Endothelial cell (in vitro differentiated cells): ENCODE measurements around the gene VTN. TPM values are rescaled to one million over a fixed set of nuclear protein-coding genes. Genes with fewer than 3 reads are reported as not detected.

Experiments
- DNase-seq: peaks from one replicate; pipeline ENCODE4 v3.0.0; 2021; ENCODE audit warnings: low spot score
- H3K27ac Mint-ChIP-seq: one replicate; pipeline ENCODE4 v1.8.0; 2021; ENCODE audit warnings: mixed read lengths, inconsistent platforms; ENCODE audit not compliant: unreplicated experiment
- H3K27me3 Mint-ChIP-seq: one replicate; pipeline ENCODE4 v1.8.0; 2021; ENCODE audit warnings: mild to moderate bottlenecking, moderate library complexity, mixed read lengths, inconsistent platforms; ENCODE audit not compliant: unreplicated experiment
- H3K36me3 Mint-ChIP-seq: one replicate; pipeline ENCODE4 v1.8.0; 2021; ENCODE audit warnings: mild to moderate bottlenecking, low read depth, mixed read lengths, inconsistent platforms; ENCODE audit not compliant: unreplicated experiment
- H3K4me1 Mint-ChIP-seq: one replicate; pipeline ENCODE4 v1.8.0; 2021; ENCODE audit warnings: mild to moderate bottlenecking, mixed read lengths, inconsistent platforms; ENCODE audit not compliant: unreplicated experiment
- H3K4me3 Mint-ChIP-seq: one replicate; pipeline ENCODE4 v1.8.0; 2021; ENCODE audit warnings: mild to moderate bottlenecking, mixed read lengths, inconsistent platforms; ENCODE audit not compliant: unreplicated experiment
- H3K9me3 Mint-ChIP-seq: one replicate; pipeline ENCODE4 v1.8.0; 2021; ENCODE audit warnings: mixed read lengths, inconsistent platforms; ENCODE audit not compliant: unreplicated experiment
- microRNA-seq: library from miRNA; unstranded; fragments of <30 nt; microRNA quantifications from one replicate; pipeline ENCODE4, GENCODE V29; 2020; ENCODE audit not compliant: unreplicated experiment
- total RNA-seq: library from RNA; stranded (reverse); fragmentation: NEBNext Ultra II Directional; extraction: Animal tissue kit (Norgen Biotek cat#: 25700); gene quantifications from one replicate; pipeline ENCODE4 v1.2.1, GENCODE V29; 2021; ENCODE audit not compliant: unreplicated experiment
- TF ChIP-seq, protein P1 (sequence below): fragments of 200-600 bp; sonication (generic); IDR thresholded peaks from one replicate; pipeline ENCODE4 v1.5.0; 2021; ENCODE audit warnings: antibody characterized with exemption; ENCODE audit not compliant: unreplicated experiment

Gene VTN
- total RNA-seq, 1 donor from 2014 or later = not detected

DNA sequence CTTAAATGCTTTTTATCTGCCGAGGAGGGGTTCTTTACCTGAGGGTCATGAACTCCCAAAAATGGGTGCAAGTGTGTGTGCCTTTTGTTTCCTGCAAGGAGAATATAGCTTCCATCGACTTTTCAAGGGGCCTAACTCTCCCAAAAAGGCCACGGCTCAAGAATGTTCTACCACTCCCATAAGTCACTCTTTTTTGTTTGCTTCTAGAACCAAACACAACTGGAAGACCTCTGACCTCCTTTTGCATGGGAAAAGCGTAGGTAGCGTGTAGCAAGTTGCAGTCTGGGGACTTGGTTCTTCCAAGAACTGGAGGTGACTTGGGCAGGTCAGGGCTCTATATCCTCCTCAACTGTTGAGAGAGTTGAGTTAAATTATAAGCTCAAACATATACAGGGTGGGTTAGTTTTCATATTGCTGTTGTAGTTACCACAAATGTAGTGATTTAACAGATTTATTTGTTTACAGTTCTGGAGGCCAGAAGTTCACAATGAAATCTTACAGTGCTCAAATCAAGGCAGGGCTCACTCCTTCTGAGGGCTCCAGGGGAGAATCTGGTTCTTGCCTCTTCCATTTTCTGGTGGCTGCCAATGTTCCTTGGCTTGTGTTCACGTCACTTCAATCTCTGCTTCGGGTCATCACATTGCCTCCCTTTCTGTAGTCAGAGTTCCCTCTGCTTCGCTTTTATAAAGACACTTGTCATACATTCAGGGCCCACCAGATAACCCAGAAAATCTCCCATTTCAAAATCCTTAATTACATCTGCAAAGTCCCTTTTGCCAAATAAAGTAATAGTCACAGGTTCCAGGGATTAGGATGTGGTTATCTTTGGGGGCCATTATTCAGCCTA is 49.7 kb downstream of the VTN start:
- H3K9me3 Mint-ChIP-seq = peaks cover 6% of the 10 kb centered on the region
- H3K4me1 Mint-ChIP-seq = peaks cover 39% of the 10 kb centered on the region
- DNase-seq = no peak
- peak overlapping the region; percentile 2 for H3K27ac Mint-ChIP-seq
- TF ChIP-seq, protein P1, sequence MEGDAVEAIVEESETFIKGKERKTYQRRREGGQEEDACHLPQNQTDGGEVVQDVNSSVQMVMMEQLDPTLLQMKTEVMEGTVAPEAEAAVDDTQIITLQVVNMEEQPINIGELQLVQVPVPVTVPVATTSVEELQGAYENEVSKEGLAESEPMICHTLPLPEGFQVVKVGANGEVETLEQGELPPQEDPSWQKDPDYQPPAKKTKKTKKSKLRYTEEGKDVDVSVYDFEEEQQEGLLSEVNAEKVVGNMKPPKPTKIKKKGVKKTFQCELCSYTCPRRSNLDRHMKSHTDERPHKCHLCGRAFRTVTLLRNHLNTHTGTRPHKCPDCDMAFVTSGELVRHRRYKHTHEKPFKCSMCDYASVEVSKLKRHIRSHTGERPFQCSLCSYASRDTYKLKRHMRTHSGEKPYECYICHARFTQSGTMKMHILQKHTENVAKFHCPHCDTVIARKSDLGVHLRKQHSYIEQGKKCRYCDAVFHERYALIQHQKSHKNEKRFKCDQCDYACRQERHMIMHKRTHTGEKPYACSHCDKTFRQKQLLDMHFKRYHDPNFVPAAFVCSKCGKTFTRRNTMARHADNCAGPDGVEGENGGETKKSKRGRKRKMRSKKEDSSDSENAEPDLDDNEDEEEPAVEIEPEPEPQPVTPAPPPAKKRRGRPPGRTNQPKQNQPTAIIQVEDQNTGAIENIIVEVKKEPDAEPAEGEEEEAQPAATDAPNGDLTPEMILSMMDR = no peak
- H3K27me3 Mint-ChIP-seq = peaks cover 11% of the 10 kb centered on the region
- H3K36me3 Mint-ChIP-seq = no peaks in the 10 kb centered on the region
- peak overlapping the region; percentile 96 for H3K4me3 Mint-ChIP-seq

DNA sequence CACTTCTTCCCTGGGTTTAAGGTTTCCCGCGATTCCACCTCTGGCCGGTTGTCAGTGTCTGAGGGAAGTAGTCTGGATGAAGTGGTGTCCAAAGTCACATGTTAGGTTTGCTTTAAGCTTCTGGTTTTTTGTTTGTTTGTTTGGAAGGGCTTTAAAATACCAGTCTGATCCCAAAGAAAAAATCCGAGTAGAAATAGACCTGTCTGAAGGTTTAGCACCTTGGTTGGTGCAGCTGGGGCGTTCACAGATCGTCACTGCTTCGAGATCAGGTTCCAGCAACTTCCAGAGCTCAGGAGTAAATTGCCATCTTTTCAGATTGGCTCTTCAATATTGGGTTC is 50.5 kb downstream of the VTN start:
- peaks cover 6% of the 10 kb centered on the region for H3K9me3 Mint-ChIP-seq
- DNase-seq = no peak
- H3K4me1 Mint-ChIP-seq = peaks cover 39% of the 10 kb centered on the region
- no peaks in the 10 kb centered on the region for H3K36me3 Mint-ChIP-seq
- TF ChIP-seq, protein P1 = no peak
- peaks cover 11% of the 10 kb centered on the region for H3K27me3 Mint-ChIP-seq
- peak overlapping the region; percentile 96 for H3K4me3 Mint-ChIP-seq
- peak overlapping the region; percentile 78 for H3K27ac Mint-ChIP-seq

DNA sequence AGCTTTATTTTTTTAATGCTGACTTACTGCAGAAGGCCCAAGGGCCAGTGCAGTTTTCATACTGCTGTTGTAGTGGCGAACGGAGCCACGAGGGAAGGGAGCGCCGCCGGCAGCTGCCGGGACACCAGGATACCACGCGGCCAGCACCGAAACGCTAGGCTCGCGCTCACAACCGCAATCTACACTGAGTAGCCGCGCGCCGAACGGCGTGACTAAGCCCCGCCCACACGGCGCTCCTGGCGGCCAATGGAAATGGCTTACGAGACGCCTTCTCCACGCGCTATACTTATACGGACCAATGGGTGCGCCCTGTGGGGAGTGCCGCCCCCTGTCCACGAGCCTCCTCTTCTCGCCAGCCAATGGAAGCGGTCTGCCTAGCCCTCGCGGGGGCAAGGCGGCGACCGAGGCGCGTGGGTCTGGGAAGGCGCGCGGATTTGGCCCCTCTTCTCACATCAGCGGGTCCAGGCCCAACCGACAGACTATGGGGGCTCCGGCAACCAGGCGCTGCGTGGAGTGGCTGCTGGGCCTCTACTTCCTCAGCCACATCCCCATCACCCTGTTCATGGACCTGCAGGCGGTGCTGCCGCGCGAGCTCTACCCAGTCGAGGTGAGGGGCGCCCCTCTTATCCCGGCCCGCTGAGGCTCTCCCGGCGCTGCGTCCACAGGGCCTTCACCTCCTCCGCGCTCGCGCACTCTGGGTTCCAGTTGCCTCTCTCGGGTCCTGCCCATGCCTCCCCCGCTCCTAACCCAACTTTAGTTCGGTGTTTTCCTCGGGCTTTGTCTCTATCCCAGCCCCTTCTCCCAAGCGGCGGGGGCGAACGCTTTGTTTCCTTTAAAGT is 51.1 kb downstream of the VTN start, which contains the start of gene TMEM97:
Gene TMEM97 (plus strand): TSS at position 442 of the 839 bp plus-strand sequence. CDS start 40 bp downstream, at position 482.
- H3K36me3 Mint-ChIP-seq = no peaks in the 10 kb centered on the region
- H3K27me3 Mint-ChIP-seq = peaks cover 11% of the 10 kb centered on the region
- TF ChIP-seq, protein P1 = no peak
- H3K9me3 Mint-ChIP-seq = peaks cover 6% of the 10 kb centered on the region
- peak; percentile 94 for DNase-seq
- peaks cover 39% of the 10 kb centered on the region for H3K4me1 Mint-ChIP-seq
- H3K27ac Mint-ChIP-seq = peak within 1 kb of the TSS; percentile 78
- peak within 1 kb of the TSS; percentile 96 for H3K4me3 Mint-ChIP-seq

DNA sequence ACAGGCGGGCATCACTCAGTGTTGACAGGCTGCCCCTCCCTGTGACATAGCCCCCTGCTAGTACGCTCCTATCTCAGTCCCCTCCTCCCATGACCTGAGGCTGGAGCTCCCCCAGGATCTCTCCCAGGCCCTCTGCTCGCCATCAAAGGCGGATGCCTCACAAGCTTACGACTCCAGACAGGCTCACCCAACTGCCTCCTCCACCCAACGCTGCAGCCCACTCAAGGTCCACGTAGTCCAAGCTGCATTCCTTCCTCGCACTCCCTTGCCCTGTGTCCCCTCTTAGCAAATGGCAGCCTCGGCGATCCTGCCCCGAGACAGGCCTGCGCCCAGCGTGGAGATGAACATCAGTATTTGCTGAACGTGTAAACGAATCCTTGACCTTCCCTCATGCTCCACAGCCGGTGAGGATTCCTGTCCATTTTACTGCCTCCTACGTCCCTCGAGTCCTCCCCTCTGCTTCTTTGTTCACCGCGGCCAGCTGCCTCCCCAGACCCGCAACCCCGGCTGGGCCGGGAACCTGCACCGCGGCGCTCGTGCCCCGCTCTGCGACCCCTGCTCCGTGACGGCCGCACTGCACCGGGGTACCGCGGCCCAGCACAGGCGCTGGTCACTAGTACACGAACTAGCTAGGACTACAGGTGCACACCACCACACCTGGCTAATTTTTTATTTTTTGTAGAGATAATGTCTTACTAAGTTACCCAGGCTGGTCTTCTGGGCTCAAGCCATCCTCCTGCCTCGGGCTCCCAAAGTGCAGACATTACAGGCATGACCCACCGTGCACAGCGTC is 51.9 kb downstream of the VTN start:
- peak overlapping the region; percentile 55 for H3K27ac Mint-ChIP-seq
- DNase-seq = peak; percentile 31
- H3K27me3 Mint-ChIP-seq = peaks cover 11% of the 10 kb centered on the region
- peak overlapping the region; percentile 96 for H3K4me3 Mint-ChIP-seq
- peaks cover 6% of the 10 kb centered on the region for H3K9me3 Mint-ChIP-seq
- H3K36me3 Mint-ChIP-seq = no peaks in the 10 kb centered on the region
- H3K4me1 Mint-ChIP-seq = peaks cover 39% of the 10 kb centered on the region
- TF ChIP-seq, protein P1 = no peak

Small RNA genes within 50 kb of the gene (microRNA-seq; reads per million reads assigned to microRNA genes)
- 3.5 reads per million, percentile 41 among the genes with 10 or more reads in this experiment for gene MIR4723

Other genes with a start within 250 kb of the VTN start
- 59.4 TPM for gene TMEM97, start 51.1 kb downstream of the VTN start, total RNA-seq
- 47.2 TPM for gene IFT20, start 34.8 kb downstream of the VTN start, total RNA-seq
- gene TNFAIP1, start 34.5 kb downstream of the VTN start, total RNA-seq = 104 TPM
- 57.2 TPM for gene POLDIP2, start 12.8 kb downstream of the VTN start, total RNA-seq
- not detected for gene SEBOX, start 5.1 kb downstream of the VTN start, total RNA-seq
- gene SARM1, start 1.4 kb upstream of the VTN start, total RNA-seq = 5.8 TPM
- gene SLC46A1, start 35.9 kb upstream of the VTN start, total RNA-seq = 5.3 TPM
- gene SLC13A2, start 103.3 kb upstream of the VTN start, total RNA-seq = not detected
- gene FOXN1, start 136.0 kb upstream of the VTN start, total RNA-seq = not detected
- 47.2 TPM for gene UNC119, start 182.3 kb upstream of the VTN start, total RNA-seq
- gene PIGS, start 201.2 kb upstream of the VTN start, total RNA-seq = 53.6 TPM
- 18.3 TPM for gene ALDOC, start 206.6 kb upstream of the VTN start, total RNA-seq
- gene SPAG5, start 228.7 kb upstream of the VTN start, total RNA-seq = 28.5 TPM
- gene RSKR, start 243.9 kb upstream of the VTN start, total RNA-seq = 25.1 TPM